NCI-H128 (cell line): ENCODE results near the gene EPX.

Experiments
- DNase-seq: peaks from one replicate; lab custom pipeline; 2025; ENCODE audit not compliant: unreplicated experiment; lab: John Stamatoyannopoulos, UW

EPX gene

DNA sequence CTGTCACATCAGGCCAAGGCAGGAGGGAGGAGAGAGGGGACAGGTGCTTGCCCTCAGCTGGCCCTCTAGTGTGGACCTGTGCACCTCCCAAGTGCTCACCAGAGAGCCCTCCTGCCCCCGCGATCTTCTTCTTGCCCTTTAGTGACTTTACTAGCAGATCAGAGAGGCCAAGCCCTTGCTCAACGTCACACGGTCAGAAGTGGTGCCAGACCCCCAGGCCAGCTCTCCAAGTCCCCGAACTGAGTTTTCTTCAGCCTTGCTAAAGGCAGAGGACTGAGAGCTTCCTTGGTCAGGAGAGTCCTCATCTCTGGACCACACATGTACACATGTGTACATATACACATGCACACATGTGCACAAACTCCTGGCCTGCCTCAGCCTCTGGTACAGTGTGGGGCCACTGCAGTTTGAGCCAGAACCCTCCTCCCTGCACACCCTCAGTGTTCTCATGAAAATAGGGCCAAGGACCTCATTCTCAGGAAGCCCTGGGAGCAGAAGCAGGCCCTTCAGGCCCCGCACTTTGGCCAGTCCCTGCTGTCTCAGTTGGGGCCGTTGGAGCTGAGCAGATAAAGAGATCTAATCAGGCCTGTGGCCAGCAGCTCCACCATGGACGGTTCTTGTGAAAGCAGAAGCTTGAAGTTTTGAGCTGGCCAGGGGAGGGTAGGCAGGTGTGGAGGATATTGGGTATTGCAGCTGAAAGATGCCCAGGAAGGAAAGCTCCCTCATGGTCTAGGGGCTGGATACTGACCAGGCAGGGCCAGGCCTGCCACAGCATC, 7.4 kb upstream of the EPX start:
- DNase-seq: no peak

DNA sequence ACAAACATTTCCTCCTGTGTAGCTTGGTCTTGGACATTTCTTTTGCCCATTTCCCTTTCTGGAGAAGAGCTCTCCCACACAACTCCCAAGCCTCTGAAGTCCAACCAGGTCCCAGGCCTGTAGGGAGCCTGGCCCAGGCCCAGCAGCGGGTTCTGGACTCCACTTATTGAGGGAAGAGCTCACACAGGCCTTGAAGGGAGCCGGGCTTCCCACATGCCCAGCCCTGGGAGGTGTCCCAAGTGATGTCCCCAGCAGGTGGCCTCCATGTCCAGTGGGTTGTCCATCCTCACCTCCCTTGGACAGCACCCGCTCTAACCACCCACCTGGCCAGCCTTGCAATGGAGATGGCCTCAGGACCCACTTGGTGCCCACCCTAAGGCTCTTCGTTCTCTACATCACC, 5.9 kb upstream of the EPX start:
- no peak for DNase-seq

DNA sequence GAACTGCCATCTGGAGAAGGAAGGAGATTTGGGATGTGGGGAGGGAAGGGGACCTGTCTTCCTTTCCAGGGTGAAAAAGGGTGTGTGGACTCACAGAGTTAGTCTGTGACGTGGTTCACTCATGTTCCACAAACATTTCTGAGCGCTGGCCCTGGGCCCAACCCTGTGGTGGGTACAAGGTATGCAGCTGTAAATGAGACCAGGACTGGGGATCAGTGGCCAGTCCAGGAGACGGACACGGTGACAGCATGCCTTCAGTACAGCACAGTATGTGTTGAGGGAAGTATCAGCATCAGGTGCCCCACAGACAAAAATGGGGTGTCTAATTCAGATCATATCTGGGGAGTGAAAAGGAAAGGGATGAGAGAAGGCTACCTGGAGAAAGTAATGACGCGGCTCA, 5.5 kb upstream of the EPX start:
- no peak for DNase-seq

DNA sequence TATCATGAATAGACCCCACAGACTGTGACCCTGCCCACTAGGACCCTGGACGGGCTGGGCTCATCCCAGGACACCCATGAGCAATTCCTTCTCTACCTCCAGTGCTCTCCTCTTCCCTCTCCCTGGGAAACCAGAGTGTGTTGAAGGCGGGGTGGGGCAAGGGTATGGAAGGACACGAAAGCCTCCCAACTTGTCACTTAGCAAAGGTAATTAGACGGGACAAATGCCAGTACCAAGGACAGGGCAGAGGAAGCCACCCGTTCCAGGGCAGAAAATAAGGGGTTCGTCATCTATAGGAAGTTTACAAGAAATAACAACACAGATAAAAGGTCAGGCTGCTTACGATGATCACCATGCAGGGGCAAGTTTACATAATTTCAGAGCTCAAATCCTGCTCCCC, 4.9 kb upstream of the EPX start:
- no peak for DNase-seq

DNA sequence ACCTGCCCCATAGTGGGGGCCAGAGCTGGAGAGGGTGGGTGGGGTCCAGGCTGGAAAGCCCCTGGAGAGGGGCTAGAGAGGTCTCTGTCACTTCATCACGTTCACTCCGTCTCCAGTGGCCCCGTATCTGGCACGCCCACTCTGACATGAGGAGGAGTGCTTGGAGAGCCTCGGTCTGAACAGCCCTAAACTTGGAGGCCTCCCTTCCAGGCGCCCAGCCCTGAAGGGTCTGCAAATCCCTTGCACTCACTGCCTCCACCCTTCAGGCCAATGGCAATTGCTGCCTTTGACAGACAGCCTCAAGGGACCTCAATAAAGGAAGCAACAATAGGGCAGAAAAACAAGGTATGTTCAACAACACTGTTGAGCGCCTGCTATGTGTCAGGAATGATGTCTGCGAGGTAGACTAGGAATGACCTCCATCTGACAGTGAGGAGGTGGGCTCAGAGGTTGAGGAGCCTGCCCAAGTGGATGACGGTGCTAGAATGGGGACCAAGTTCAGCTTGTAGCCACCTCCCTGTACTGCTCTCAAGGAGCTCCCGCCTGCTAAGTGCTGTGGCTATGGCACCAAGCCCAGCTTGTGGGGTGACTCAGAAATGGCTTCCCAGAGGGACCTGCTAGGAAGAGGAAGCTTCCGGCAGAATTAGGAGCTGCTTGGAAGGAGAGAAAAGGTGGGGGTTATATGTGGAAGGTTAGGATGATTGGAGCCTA, 2.9 kb upstream of the EPX start:
- no peak for DNase-seq

DNA sequence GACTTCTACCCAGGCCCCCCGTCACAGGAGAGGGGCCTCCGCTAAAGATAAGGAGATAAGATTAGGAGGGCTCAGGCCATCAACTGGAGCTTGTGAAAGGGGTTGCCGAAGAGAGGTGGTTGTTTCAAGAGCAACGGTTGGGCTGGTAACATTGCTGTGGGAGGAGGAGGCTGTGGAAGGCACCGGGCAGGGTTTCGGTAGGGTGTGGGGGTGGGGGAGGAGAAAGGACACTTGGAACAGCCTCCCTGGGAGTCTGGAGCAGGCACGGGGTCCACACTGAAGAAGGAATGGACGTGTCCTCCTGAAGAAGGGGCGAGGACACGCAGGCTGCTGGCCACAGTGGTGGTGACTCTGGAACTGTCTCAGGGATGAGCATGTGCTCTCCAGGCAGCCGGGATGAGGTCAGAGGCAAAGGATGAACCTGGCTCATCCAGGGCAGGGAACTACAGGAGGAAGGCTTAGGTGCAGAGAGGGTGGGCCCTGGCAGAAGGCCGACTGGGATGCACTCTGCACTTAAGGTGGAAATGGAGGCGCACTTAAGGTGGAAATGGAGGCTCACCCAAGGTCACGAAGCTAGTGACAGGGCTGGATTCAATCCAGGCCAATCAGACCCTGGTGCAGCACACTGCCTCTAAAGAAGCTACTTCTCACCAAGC, 1.2 kb upstream of the EPX start:
- DNase-seq: no peak

DNA sequence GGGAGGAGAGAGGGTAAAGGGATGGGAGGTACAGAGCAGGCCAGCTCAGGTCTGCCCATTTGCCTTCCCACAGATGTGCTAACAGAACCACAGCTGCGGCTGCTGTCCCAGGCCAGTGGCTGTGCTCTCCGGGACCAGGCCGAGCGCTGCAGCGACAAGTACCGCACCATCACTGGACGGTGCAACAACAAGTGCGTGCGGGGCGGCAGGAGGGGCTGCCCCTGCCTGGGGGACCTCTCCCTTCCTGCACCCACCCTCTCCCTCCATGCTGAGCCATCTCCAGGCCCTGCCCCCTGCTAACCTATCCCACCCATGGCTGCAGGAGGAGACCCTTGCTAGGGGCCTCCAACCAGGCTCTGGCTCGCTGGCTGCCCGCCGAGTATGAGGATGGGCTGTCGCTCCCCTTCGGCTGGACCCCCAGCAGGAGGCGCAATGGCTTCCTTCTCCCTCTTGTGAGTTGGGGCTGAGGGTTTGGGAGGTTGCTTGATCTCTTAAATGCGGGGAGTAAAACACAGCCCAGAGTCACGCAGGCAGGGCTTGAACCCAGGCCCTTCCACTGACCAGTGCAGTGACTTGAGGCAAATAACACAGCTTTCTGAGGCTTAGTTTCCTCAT, 1.2 kb downstream of the EPX start:
- DNase-seq: no peak

DNA sequence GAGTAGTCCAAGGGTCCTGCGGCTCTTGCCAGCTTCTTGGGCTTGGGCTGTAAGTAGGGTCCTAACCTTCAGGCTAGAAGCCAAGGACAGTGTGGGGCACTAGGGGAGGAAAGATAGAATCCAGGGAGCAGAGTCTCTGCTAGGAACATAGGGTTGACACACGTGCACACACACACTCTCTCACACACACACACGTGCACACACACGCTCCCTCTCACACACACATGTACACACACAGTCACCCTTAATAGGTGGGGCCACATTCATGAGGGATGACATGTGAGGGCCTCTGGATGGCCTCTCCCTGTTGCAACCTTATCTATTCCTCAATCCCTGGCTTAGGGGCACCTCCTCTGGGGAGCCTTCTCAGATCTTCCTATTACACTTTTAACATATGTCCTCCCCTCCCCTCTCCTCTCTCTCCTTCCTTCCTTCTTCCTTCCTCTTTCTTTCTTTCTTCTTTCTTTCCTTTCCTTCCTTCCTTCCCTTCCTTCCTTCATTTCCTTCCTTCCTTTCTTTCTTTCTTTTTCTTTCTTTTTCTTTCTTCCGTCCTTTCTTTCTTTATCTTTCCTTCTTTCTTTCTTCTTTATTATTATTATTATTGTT, 3.1 kb downstream of the EPX start:
- no peak for DNase-seq

DNA sequence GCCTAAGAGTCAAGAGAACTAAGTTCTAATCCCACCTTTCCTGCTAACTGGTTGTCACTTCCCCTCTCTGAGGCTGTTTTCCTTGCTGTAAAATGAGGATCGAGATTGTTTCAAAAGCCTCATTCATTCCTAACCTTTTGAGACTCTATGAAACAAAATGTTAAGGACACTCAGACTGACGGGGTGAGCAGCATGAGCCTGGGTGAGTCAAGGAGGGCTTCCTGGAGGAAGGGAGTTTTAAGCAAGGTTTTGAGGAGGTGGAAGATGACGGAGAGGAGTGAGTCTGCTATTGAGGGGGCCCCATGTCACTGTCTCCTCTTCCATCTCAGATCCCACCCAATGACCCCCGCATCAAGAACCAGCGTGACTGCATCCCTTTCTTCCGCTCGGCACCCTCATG, 4.1 kb downstream of the EPX start:
- no peak for DNase-seq

DNA sequence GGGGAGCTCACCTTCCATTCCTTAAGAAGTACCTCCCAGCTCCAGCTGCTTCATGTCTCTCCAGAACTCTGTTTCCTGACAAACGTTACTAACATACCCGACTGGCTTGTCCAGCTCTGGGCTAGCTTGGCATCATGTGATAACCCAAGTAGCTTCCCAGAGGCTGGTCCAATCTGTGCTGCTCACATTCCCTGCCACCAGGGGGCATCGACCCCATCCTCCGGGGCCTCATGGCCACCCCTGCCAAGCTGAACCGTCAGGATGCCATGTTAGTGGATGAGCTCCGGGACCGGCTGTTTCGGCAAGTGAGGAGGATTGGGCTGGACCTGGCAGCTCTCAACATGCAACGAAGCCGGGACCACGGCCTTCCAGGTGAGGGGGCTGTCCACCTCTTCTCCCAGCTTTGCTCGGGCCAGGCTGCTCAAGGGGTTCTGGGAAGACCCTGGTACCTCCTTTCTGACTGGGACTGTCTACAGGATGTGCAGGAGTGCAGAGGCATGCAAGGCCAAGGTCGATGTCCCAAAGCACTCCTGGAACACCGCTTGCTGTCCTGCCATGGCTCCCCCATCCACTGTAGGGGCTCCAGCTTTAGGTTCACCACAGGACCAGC, 7.6 kb downstream of the EPX start:
- no peak for DNase-seq

DNA sequence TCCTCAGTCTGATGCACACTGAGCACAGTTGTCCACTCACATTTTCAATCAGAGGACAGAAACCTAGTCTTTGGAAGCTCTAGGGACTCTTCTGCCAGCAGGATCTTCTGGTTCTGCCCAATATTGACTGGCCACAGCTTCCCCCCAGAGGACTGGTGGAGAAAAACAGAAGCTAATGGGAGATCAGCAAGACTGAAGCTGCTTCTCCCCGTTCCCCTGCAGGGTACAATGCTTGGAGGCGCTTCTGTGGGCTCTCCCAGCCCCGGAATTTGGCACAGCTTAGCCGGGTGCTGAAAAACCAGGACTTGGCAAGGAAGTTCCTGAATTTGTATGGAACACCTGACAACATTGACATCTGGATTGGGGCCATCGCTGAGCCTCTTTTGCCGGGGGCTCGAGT, 10.3 kb downstream of the EPX start:
- DNase-seq: no peak

DNA sequence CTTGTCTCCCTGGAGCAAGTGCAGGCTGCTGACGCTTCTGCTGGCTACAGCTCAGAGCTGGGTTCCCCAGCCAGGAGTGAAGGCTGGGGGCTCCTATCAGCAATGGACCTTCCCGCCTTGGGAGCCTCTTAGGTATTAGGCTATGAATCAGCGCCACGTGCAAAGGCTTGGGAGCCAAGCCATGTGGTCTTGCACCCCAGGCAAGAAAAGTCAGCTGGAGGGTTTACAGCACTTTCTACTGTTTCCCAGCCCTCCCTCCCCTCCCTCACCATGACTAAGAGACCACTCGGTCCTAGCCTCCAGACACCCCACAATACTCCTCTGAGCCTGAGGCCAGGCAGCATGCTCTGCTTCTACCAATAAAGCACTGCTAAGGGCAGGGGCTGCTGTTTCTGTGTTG, 12.3 kb downstream of the EPX start:
- DNase-seq: no peak

DNA sequence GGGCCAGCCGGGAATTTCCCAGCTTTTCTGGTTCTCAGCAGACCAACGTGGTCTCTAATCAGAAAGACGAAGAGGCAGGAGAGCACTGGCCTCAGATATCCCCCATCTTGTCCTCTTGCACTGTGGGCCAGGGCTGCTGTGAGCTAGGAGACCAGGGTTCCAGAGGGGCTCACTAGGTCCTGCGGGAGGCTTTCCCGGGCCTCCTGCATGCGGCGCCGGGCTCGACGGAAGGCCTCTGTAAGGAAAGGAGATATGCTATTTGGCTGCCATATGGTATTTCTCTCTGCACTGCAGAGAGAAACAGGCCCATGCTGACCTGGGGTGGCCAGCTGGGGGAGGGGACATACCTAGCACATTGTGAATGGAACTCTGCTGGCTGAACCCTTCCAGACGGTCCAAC, 13.4 kb downstream of the EPX start:
- no peak for DNase-seq

DNA sequence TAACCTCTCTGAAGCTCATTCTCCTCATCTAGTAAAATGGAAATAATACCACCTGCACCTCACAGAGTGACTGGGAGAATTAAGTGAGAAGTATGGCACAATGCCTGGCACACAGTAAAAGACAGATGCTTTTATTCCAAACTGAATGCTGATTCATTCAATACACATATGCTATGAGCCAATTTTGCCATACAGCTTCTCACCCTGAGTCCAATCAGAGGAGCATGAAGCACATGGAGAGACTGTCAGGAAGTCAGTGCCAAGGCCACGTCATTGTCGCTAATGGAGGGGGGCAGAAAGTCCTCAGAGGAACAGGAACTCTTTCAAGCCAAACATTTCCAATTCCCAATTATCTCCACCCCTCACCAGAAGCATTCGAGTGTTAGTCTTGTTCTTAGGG, 14.9 kb downstream of the EPX start:
- no peak for DNase-seq

DNA sequence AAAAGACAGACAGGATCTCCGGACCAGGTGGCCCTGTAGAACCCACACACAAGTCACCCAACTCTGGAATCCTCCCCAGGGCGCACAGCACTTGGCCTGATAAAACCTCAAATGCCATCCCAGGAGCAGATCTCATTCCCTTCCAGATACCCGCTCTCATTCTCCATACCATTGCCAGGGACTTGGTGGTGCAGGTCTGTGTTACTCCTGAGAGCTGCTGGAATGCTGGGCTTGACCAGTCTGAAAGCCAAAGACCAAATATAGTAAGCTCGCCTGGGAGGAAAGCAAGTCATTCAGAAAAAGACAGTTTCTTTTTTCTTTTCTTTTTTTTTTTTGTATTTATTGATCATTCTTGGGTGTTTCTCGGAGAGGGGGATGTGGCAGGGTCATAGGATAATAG, 15.8 kb downstream of the EPX start:
- DNase-seq: no peak

DNA sequence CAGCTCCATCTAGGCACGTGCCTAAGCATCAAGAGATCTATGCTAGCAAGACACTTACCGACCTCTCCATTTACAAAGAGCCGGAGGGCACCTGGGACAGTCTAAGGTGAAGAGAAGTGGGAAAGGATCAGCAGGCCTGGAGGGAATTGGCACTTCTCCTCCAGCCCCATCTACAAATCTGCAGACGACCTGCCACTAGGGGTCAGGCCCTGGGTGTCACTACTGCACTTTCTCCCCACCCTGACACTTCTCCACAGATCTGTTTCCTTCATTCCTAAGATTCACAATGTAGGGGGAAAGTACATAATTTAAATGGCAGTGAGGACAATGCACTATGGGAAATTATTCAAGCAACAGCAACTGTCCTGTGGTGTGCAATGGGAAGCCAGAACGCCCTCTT, 18.4 kb downstream of the EPX start:
- no peak for DNase-seq

DNA sequence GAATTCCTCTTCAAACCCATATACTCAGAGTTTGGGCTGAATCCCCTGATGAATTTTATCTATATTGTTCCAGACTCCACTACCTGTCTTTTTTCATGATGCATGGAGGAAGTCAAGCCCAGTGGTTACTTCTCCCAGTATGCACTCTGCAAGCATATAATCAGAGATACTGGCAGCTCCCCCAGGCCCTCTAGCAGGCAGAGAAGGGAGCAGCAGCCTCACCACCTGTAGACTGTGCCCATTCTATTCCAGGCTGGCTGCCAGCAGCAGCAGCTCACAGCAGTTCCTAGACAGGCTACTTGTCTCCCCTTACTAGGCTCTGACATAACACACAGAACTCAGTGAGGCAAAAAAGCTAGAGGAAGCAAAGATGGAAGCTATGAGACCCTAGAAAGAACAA, 23.2 kb downstream of the EPX start:
- DNase-seq: no peak

DNA sequence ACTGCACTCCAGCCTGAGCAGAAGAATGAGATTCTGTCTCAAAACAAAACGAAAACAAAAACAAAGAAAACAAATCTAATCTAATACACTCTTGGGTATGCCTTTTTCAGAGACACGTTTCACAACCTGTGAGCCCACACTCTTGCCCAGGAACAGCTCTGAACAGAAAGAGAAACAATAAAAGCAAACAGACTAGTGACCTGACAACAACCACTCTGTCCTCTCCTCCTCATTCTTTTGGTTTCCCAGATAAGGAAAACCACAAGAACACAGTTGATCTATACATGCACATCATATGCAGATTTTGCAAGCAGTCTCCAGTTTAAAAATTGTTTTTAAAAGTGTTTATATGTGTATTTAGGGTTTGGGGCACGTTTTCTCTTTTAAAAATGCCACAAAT, 25.2 kb downstream of the EPX start:
- DNase-seq: no peak

DNA sequence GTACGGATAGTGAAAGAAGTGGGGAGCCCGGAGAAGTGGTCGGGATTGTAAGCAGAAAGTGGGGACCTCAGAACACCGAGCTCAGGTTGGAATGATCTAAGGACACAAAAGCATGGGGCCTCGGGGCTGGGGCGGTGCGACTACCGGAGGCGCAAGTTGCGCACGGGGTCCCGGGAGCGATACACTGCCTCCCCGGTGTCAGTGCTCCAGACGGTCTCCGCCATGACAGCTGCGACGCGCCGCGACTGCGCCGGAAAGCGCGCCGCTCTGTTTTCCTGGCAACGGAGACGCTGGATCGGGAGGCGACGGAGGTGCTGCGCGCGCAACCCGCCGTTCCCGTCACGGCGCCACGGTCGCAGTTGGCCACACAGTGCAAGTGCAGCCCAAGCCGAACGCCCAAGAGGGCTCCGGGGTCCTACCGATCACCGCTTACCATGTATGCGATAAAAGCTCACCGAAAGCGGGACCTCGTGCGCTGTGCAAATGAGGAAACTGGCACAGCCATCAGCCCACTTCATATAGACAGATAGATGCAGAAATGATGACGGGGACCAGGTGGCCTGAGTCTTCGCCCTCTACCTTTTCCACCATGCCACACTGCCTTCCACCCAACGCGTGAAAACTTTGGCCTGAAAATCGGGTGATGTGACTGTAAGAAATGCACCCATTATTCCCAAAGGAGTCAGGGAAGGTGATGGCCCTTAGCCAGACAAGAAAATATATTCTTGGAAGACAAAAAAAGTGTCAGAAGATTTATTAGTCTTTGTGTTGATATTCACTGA, 26.7 kb downstream of the EPX start, which contains the start of gene MKS1:
Gene MKS1, minus strand, starts transcription at position 249 of the 782 bp plus-strand sequence. Its CDS starts 25 bp downstream, at position 224.
- peak; percentile 81 for DNase-seq

DNA sequence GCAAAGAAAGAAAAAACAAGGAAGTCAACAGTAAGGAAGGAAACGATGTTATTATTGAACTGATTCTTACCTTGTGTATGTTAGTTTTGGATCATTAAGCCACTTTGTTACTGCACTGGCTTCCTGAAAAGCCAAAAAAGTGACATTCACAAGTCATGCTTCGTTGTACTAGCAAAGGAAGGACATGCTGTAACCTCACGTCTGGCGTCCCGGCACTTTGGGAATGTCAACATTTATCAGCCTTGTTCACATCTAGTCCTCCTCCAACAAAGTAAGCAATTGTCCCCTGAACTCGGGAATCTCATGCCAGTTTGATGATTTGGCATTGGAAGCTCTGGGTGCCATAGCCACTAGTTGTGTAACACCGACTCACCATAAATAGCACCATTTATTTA, 27.3 kb downstream of the EPX start:
- DNase-seq: no peak
